GM19395 (cell line): ENCODE data around the gene BPGM.
A peak's percentile ranks its signal among the peaks of the same experiment; 100 is the strongest.
"Not testable (repeated sequence)": the region's sequence is repeated elsewhere in the genome, so short reads cannot be mapped to it uniquely, and the experiment has no call there.

Source experiments
- ATAC-seq: cut with Tn5 transposase; IDR thresholded peaks from one replicate; pipeline ENCODE4 v1.9.1; 2021; ENCODE audit warnings: mild to moderate bottlenecking, moderate library complexity; ENCODE audit not compliant: unreplicated experiment

The BPGM gene

DNA sequence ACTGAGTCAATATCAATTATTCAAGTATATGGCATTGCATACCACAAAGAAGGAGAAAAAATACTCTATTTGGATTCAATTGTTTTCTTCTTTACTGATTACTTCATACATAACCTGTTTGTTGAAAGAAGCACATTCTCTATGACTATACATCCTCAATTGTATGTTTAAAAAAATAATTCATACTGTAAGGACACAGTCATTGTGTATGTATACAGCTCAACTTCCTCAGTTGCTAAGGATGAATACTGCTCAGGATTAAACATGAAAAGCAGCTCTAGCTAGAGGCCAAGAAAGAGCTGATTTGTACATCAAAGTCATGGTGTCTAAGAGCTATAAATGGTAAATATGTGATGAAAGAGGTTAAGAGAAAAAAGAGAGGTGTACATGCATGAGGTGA is 15.8 kb upstream of the BPGM start:
- ATAC-seq: no peak

DNA sequence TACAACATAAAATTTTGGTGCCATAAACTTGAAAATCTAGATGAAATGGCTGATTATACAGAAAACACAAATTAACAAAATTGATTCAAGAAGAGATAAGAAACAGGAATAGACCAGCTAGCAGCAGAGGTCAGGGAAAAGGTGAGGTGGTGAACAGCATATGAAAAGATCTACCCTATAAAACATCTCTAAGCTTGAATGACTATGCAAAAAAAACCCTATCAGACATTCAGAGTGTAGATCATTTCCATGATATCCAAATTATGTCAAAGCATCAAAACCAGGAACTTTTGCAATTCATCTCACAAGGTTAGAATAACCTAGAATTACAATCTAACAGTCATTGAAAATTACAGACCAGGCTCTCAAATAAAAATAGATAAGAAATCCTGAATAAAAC is 14.6 kb upstream of the BPGM start:
- ATAC-seq: no peak

DNA sequence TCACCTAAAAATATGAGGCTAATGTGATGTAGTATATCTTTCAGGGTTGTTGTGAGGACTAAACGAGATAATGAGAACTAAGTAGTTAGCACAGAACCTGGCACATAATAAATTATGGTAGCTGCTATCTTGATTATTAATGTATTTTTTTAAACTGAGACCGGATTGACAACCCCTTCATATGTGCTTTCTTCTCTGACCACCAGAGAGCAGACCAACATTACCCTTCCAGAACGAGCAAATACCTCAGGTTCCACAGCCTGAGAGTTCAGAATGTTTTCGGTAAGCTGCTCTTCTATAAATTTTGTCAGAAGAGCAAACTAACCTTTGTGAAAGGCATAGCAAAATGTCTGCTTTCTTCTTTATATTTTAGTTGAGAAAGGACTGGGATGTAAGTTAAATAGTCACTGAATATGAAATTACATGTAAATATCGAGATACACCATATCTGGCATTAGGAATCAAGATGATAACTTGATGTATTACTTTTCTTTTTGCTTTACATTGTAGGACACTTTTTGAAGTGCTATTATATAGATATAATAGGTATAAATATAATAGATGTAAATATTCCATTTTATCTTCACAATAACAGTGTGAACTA is 13.6 kb upstream of the BPGM start:
- no peak for ATAC-seq

DNA sequence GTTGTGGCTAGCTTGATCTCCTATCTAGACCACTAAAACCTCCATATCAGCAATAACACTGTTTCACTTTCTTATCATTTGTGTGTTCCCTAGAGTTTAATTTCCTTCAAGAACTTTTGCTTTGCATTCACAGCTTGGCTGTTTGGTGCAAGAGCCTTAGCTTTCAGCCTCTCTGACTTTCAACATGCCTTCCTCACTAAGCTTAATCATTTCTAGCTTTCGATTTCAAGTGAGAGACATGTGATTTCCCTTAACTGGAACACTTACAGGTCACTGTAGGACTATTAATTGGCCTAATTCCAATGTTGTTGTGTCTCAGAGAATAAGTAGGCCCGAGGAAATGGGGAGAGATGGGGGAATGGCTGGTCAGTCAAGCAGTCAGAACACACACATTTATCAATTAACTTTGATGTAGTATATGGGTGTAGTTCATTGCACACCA is 10.6 kb upstream of the BPGM start:
- peak; percentile 95 for ATAC-seq

DNA sequence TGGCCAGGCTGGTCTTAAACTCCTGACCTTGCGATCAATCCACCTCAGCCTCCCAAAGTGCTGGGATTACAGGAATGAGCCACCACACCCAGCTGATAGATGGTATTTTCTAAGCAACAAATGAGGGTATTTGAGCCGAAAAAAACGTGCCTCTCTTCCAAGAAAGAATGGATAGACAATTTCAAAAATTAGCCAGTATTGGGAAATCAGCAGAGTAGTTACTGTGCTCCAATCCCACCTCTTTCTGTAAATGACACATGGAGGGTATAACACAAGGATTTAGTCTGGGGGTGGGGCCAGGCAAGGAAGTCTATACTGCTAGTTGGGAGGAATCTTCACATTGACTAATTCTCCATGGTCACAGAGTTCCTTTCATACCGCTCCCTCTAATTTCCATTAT is 9.2 kb upstream of the BPGM start:
- ATAC-seq: no peak

DNA sequence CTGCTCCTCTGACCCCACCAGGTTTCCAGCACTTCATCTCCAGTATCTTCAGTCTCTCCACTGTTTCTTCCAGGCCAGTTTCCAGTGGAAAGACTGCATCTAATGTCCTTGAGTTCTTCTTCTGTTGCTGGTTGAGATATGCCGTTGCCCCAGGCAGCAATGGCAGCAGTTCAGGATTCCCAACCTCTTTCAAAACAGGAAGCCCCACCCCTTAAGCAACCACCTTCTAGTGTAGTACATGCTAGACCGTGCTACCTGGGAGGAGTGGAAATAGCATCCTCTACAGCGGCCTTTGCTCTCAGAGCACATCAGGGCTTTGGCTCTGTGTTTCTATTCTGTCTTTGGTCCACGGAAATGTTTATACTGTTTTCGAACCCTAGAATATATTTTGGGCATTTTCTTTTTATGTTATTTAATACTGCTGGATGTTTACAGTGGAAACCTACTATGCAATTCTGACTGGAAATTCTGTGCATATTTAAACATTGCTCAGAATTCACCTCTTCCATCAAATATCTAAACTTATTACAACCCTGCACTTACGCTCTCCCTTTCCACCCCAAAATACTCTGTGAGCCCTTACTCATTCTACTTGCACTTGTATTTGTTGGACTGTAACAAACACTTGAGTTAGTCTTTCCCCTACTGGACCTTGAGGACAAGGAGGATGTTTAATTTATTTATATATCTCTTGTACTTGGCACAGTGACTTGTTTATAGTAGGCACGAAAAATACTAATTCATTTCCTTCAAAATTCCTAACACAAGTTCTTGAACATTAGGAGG is 8.5 kb upstream of the BPGM start:
- ATAC-seq: no peak

DNA sequence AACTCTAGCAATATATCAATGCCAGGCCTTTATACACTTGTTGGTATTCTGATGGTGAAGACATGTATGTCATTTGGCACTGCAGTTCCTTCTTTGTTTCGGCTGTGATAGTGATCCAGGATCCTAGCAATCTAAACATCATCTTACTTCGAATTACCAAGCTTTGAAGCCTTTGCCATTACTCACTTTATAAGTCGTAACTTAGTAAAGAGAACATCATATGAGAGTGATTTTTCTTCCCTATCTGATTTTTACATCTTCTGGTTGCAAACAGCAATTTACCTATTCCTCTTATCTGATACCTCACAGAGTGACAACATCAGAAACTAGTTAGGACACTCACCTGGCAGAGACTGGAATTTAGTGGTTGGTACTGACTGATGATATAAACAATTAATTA is 7.6 kb upstream of the BPGM start:
- ATAC-seq: no peak

DNA sequence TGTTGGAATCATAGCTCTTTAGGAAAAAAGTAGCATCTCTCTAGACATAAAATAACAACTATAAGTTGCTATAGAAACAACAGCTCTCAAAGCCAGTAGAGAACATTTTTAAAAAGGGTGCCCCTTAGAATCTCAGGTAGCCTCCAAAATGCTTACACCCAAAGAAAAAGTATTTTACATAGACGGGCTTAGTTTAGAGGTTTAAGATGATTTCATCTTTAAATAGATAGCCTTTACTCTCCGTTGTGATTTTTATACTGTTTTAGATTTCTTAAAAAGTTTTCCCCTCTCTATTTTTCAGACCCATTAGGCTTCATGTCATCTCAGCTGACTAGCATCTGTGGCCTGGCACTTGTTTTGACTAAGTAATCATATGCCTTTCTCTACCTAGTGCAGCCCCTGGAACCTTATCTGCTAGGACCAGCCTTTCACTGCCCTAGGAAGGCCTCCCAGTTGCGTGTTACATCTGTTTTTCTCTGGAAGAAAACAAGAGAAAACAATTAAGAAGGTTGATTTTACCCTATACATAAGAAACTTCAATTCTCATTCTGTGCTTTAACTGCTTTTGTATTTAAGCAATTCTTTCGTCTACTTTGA is 6.9 kb upstream of the BPGM start:
- ATAC-seq: no peak

DNA sequence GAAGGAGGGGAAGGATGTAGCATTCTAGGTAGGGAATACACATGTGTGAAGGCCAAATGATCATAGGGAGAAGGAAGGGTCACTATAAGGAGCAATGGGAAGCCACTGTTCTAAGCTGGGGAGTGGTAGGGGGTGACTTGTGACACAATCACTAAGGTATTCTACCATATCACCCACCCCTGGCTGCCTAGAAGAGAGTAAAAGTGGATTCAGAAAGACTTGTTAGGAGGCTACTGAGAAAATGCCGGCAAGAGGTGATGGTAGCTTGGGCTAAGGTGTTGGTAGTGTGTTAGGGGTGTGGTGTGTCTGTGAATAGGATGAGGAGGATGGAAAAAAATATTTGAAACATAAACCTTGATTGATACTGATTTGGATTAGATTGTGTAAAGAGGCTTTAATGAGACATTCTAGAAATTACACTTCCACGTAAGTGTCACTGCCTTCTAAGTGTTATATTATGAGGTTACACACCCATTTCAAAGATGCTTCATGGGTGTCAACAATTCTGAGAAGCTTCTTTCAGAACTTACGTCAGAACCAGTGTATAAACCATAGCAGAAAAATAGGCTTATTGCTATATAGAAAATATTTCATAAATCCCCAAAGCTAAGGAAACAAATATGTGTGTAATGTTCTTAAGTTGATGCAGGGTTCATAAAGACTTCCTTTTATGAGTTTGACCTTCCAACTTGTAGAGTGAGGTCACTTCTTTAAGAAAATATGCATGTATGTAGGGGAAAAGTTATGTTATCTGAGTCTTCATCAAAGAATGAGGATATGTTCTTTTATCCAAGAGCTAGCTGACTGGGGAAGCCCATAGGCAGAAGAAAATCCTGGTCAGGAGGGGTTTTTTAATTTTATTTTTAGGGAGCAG is 5.6 kb upstream of the BPGM start:
- ATAC-seq: no peak

DNA sequence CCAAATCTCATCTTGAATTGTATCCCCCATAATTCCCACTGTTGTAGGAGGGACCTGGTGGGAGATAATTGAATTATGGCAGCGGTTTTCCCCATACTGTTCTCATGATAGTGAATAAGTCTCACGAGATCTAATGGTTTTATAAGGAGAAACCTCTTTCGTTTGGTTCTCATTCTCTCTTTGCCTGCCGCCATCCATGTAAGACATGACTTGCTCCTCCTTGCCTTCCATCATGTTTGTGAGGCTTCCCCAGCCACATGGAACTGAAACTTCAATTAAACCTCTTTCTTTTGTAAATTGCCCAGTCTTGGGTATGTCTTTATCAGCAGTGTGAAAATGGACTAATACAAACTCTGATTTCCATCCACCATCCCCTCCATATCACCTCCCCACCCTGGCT is 4.7 kb upstream of the BPGM start:
- ATAC-seq: not testable (repeated sequence)

DNA sequence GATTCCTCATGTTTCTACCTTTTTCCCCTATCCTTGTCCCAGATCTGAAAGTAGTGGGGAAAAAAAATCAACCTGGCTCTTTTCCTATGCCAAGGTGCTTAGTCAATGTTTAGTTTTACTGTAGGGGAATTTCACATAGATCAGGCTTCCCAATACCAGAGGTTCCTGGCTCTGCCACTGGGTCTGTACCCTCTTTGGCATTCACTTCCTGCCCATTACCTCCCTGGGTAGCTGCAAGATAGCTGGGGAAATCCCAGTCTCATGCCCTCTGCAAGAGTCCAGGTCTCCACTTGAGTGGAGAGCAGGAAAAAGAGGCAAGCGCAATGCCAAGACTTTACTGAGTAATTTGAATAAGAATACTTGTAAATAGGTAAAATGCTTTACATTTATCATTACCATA is 3.5 kb upstream of the BPGM start:
- ATAC-seq: no peak

DNA sequence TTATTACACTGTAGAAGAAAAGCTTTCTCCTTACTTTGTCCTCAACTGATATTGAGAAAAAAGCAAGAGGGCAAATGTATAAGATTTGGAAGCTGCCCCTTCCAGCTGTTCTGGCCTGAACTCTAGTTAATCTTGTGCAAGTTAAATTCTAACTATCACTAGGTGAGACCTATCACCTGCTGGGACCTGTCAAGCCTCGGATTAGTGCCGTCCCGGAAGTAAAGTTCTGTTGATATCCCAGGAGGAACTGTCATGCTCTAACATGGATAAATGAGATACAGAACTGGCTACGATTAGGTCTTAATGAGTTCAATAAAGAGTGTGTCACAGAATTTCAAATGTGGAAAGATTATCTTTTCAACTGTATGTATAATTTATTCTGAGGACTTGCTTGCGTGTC is 1.2 kb upstream of the BPGM start:
- ATAC-seq: no peak

DNA sequence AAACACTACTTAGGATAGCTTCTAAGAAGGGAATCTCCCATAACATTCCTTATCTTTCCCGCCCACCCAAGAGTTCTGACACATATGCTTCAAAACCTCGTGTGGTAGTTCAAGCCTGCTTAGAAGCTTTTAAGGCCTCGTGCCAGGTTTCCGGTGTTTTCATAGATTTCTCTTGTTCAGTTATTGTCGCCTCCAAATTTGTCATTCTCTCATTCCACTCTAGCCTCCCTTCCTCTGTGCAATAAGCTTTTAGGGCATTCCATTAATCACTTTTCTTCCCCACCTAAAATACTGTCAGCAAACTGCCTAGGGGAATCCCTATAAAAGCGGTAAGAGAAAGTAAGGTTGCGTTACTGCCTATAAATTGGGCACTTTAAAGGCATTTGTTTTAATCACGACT is 718 bp upstream of the BPGM start:
- ATAC-seq: no peak

DNA sequence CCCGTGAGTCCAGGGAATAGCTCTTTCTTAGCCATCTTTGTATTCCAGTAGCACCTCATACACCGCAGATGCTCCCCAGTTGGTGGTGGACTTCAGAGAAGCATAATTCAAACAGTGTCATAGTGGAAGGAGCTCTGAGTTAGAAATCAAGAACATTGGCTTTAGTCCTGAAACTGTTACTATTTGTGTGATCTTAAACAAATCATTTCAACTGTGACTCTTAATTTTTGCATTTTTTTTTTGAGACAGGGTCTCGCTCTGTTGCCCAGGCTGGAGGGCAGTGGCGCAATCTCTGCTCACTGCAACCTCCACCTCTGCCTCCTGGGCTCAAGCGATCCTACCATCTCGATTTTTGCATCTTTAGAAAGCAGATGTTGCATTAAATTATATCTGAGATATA is 1.8 kb downstream of the BPGM start:
- no peak for ATAC-seq

DNA sequence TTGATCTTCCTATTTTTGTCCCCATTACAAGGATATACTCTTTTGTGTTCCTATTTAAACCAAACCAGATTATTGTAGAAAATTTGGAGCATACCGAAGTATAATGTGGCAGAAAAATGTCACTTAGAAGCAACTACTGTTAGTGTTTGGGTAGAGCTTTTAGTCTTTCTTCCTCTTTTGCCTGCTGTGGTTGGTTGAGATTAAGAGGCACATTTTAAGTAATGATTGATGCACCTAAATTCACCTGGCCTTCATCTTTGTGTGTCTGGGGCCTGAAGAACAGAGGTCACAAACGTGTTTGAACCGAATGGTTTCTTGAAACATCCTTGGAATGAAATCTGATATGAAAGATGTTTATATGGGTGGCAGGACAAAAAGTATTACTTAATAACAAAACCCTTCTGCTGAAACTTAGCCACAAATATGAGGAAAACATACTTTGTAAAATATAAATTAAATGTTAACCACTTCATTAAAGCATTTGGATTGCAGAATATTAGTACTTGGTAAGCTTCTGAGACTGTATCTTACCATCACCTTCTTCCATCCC is 2.6 kb downstream of the BPGM start:
- ATAC-seq: no peak

DNA sequence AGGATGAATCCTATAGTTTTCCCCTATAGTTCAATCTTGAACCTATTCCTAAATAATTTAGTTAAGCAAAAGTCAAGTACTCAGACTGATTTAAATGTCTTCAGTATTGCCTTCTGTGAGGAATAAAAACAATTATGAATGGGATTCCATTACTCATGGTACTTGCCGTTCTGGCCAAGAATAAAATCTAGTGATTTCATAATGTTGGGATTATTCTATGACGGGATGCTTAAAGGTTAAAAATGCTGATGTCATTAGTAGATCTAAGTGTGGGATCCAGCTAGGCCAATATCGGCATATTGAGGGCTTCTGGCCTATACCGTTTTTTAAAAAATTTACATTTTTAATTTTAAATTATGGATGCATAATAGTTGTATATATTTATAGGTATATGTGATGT is 5.3 kb downstream of the BPGM start:
- no peak for ATAC-seq

DNA sequence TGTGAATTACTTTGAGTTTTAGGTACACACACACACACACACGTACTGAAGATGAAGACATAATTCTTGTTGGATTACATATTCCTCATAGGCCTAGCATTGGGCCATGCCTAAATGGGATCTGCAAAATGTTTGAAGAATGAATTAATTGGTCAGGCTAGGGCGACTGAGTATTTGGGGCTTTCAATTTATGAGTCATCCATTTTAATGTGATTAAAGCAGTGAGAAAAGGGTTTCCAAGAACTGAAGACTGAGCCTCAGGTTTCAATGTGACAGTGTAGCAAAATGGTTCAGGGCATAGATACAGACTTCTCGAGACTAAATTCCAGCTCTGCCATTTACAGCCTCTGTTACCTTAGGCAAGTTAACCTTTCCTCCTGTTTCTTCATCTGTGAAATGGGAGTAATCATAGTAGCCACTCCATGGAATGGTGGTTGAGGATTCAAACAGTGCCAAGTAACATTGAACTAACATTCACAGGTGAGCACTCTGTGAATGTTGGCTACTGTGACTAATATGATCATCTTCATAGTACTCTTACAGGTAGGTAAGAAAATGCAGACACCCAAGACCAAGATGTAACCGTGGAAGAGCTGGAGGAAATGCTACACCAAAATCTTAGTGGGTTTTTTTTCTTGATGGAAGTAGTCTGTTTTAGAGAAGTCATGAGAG is 7.6 kb downstream of the BPGM start:
- ATAC-seq: no peak

DNA sequence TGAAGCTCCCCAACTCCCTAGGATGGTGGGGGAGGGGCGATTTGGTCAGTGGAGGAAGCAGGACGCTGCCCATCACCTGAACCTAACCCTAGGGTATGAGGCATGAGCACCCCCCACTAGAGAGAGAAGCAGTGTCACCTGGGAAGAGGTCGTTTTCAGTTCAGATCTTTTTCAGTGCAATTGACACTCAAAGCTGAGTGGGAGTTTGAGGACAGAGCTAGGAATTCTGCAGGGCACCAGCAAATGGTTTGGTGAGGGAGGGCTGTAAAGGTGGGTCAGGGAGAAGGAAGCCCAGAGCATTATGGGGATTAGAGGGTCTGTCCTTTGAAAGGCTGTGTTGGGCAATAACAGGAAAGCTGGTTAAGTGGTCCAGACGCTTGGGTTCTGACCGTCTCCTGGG is 10.9 kb downstream of the BPGM start:
- ATAC-seq: no peak

DNA sequence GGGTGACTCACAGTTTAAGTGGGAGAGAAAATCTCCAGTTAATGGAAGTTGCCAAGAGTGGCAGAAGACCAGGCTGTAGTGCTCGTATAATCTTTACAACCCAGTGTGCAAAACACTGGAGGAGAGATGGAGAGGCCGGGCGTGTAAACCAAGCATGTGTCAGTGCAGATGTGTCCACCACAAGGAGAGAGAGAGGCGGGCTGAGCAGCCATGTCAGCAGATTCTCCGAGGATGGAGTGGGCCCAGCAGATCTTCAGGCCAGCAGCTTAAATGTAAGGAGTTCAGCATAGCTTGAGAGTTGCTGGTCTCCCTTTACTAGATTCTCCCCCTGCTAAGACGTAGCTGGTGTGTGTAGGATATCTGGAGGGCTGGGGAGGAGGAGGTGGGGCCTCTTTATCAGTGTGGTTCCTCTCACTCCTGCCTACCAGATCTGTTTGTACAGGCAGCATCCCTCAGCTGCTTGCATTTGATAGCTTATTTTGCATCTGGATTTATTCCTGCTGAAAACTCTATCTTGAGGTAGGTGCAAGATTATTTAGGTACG is 13.7 kb downstream of the BPGM start:
- no peak for ATAC-seq

DNA sequence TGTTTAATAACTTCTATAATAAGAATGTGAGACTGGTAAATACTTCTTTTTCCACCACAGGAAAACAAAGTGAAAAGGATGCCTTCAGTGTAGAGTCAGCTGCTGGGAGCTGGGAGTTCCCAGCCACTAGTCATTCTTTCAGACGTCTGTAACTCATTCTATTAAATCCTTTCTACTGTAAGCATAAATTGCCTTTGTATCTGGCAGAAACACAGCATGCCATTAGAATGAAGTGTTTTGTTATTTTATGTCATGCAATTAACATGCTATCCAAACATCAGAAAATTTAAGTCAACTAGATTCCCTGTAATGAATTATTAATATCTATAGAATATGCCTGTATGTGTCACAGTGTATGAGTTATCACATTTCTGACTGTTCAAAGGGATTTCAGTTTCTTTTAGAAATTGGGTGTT is 14.3 kb downstream of the BPGM start:
- ATAC-seq: no peak
